A549 treated with dexamethasone at 1 μM for 4 hours (cell line): Measurements from ENCODE around the gene RASGEF1C. TPM values are rescaled to one million over a fixed set of nuclear protein-coding genes. Genes with fewer than 3 reads are reported as not detected.

Source experiments
- total RNA-seq: library from RNA; stranded (reverse); fragments of 200-300 nt; extraction: Qiagen RNA extraction; gene quantifications from 5 replicates; pipeline ENCODE4 v1.2.3, GENCODE V29; 2022

The RASGEF1C gene
- 0.05 to 0.23 TPM (median 0.11 TPM) in 5 replicates for total RNA-seq

DNA sequence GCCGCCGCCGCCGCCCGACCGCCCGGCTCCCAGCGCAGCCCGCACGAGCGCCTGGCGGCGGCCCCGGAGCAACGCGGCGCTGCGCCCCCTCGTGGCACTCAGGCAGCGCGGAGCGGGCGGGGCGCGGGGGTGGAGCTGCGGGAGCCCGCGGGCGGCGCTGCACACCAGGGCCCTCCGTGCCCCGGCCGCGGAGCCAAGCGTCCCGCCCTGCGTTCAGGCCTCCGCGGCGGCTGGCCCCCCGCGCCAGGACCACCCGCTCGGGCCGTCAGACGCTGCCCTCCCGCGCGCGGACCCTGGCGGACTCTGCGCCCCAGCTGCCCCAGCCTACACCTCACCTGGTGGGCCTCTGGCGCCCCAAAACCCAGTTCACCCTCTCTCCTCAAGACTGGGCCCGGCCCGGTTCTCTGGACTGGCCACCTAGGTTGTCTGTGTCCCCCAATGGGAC is at the start of gene RASGEF1C:
Gene RASGEF1C, minus strand, starts transcription at position 75 of the 445 bp plus-strand sequence. CDS start 71,159 bp downstream, outside the sequence.

DNA sequence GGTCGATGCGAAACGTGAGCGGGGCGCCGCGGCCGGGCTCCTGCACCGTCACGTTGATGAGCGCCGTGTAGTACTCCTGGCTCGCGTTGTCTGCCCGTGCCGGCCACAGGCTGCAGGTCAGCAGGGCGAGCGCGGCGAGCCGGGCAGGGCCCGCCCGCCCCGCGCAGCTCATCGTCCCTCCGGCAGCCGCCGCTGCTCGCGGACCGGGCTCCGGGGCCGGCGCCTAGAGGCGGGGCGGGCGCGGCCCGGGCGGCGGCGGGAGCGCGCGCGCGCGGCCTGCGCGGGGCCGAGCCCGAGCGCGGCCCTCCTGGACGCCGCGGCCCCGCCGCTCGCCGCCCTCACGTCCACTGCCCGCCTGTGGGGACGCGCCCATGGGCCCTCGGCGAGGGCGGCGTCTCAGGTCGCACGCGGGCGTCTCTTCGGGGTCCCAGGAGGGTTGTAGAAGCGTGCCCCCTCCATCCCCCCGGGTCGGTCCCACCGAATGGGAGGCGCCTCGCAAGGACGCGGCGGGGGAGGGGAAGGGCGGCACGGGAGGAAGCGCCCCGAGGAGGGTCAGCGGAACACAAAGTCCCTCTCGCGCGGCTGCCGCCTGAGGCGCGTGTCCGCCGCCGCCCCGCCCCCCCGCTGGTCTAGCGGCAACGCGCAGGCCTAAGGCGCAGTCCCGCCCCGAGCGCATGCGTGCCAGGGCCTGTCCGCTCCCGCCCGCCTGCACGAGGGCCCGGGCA is 137.3 kb downstream of the RASGEF1C start, which contains the start of gene RNF130:
Gene RNF130, minus strand, starts transcription at position 229 of the 725 bp plus-strand sequence. Its CDS starts 57 bp downstream, at position 172.

Other genes with a start within 250 kb of the RASGEF1C start
- 35.9 to 44.9 TPM (median 42.7 TPM) in 5 replicates for gene RNF130, start 137.5 kb downstream of the RASGEF1C start, total RNA-seq
- gene MAPK9, start 82.9 kb upstream of the RASGEF1C start, total RNA-seq = 25.5 to 44.1 TPM (median 38.1 TPM) in 5 replicates
- gene GFPT2, start 144.1 kb upstream of the RASGEF1C start, total RNA-seq = 44.3 to 64.8 TPM (median 59.4 TPM) in 5 replicates